ENCODE data around the gene KATNB1. TPM values are rescaled to one million over a fixed set of nuclear protein-coding genes. Genes with fewer than 3 reads are reported as not detected.

KATNB1 gene
- total RNA-seq, 1 experiment from 2014 or later: 8.1 TPM

DNA sequence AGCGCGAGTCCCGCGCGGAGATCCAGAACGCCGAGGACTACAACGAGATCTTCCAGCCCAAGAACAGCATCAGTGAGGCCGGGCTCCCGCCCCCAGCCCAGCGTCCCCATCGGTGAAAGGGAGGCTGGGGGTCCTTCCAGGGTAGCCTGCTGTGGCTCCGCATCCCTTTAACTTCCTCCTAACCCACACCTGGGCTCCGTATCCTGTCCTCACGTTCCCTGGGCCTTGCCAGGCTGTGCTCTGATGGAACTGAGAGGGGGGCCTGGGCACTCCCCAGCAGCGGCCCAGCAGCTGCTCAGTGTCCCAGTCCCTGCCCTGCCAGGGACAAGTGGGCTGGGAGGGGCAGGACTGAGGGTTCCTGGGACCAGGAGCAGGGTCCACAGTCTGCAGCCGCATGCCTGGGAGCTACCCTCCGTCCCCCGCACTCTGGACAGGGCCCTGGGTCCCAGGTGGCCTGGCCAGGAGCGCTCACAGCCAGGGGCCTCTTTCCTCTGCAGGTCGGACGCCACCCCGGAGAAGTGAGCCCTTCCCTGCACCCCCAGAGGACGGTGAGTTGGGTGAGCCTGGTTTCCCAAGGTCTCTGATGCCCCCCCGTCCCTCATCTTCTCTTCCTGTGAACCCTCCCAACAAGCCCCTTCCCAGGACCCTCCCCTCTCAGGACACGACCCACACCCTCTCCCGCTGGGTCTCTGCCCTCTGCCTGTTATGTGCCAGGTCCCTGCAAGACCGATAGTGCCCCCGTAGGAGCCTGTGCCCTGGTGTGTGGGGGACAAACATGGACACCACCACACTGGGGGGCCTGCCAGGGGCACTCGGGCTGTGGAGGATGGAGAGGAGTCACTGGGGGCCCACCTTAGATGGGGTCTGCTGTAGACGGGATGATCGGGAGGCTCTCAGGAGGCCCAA lies 18.1 kb downstream of the KATNB1 start:
- no peak for ATAC-seq
- in situ Hi-C loops (cut with HindIII; ENCODE audit: low pct_unique_long_range_greater_than_20kb, low sequenced_read_pairs) (no loop called here), intact Hi-C loops (cut with micrococcal nuclease; ENCODE audit: unreplicated experiment) (loop anchor here (10.0 kb wide), 1 partner anchor 251 kb away; the partner anchor contains the start of genes USB1 and ZNF319)

DNA sequence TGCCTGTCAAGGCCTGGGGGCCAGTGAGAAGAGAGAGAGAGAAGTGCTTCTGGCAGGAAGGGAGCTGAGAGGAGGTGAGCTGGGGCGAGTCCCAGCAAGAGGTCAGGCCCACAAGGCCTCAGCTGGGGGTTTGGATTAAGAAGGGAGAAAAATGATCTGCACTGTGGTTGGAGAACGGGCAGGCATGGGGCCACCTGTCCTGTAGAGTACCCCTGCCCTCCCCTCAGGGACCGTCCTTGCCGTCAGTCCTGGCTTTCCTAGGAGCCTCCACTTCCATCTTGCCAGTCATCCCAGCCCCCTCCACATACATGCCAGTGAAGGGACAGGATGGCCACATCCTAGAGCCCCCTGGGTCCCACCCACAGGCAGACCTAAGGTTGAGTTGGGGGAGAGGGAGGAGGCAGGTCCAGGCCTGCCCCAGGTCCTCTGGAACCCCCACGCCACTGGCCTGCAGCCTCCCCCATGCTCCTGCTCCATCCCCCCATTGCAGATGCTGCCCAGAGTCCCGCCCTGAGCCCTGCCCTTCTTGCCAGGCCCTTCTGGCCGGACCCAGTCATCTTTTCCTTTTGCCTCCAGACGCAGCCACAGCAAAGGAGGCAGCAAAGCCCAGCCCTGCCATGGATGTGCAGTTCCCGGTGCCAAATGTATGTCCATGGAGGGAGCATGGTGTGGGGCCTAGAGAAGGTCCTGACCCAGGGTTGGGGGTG lies 18.9 kb downstream of the KATNB1 start:
- Histone ChIP-seq H3K9me3 (ENCODE audit: control insufficient read depth, insufficient read depth, low read depth, low read length) (no peaks in the 10 kb centered on the region), H3K27me3 (ENCODE audit: control insufficient read depth, insufficient read depth, low read length) (no peaks in the 10 kb centered on the region), H3K4me1 (ENCODE audit: control insufficient read depth, insufficient read depth, low read length) (no peaks in the 10 kb centered on the region), H3K36me3 (ENCODE audit: control insufficient read depth, insufficient read depth, low read length) (no peaks in the 10 kb centered on the region), H3K27ac (ENCODE audit: low read length) (no peak overlapping the region), H3K4me3 (ENCODE audit: low read depth in 2 of 2, low read length in 2 of 2) (no peak overlapping the region)
- TF ChIP-seq, protein P1, sequence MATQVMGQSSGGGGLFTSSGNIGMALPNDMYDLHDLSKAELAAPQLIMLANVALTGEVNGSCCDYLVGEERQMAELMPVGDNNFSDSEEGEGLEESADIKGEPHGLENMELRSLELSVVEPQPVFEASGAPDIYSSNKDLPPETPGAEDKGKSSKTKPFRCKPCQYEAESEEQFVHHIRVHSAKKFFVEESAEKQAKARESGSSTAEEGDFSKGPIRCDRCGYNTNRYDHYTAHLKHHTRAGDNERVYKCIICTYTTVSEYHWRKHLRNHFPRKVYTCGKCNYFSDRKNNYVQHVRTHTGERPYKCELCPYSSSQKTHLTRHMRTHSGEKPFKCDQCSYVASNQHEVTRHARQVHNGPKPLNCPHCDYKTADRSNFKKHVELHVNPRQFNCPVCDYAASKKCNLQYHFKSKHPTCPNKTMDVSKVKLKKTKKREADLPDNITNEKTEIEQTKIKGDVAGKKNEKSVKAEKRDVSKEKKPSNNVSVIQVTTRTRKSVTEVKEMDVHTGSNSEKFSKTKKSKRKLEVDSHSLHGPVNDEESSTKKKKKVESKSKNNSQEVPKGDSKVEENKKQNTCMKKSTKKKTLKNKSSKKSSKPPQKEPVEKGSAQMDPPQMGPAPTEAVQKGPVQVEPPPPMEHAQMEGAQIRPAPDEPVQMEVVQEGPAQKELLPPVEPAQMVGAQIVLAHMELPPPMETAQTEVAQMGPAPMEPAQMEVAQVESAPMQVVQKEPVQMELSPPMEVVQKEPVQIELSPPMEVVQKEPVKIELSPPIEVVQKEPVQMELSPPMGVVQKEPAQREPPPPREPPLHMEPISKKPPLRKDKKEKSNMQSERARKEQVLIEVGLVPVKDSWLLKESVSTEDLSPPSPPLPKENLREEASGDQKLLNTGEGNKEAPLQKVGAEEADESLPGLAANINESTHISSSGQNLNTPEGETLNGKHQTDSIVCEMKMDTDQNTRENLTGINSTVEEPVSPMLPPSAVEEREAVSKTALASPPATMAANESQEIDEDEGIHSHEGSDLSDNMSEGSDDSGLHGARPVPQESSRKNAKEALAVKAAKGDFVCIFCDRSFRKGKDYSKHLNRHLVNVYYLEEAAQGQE (IDR thresholded peaks at IDR 0.05; ENCODE audit: insufficient read depth in 1 of 2, low read depth in 2 of 2, low read length in 1 of 2): no peak
- TF ChIP-seq, protein P2, sequence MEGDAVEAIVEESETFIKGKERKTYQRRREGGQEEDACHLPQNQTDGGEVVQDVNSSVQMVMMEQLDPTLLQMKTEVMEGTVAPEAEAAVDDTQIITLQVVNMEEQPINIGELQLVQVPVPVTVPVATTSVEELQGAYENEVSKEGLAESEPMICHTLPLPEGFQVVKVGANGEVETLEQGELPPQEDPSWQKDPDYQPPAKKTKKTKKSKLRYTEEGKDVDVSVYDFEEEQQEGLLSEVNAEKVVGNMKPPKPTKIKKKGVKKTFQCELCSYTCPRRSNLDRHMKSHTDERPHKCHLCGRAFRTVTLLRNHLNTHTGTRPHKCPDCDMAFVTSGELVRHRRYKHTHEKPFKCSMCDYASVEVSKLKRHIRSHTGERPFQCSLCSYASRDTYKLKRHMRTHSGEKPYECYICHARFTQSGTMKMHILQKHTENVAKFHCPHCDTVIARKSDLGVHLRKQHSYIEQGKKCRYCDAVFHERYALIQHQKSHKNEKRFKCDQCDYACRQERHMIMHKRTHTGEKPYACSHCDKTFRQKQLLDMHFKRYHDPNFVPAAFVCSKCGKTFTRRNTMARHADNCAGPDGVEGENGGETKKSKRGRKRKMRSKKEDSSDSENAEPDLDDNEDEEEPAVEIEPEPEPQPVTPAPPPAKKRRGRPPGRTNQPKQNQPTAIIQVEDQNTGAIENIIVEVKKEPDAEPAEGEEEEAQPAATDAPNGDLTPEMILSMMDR (IDR thresholded peaks at IDR 0.05): no peak
- TF ChIP-seq TCF7L2 (IDR thresholded peaks at IDR 0.05; ENCODE audit: low read depth, low read length) (no peak), POLR2AphosphoS5 (IDR thresholded peaks at IDR 0.05; ENCODE audit: low read depth, low read length) (no peak), SIN3A (IDR thresholded peaks at IDR 0.05; ENCODE audit: borderline replicate concordance, insufficient read depth, low read depth, low read length) (no peak)
- ATAC-seq (no peak), DNase-seq (ENCODE audit: low read depth, low spot score) (no peak)
- no TSS peak for BruUV-seq (replicated peaks)
- CTCF ChIA-PET: no interaction called here
- in situ Hi-C loops (cut with HindIII; ENCODE audit: low pct_unique_long_range_greater_than_20kb, low sequenced_read_pairs) (no loop called here), intact Hi-C loops (cut with micrococcal nuclease; ENCODE audit: unreplicated experiment) (loop anchor here (10.0 kb wide), 1 partner anchor 250 kb away; the partner anchor contains the start of genes USB1 and ZNF319)
- POLR2A ChIA-PET: no interaction called here

More for the DNA sequence above, 18.1 kb downstream of the KATNB1 start:
- Histone ChIP-seq H3K27me3 (ENCODE audit: control insufficient read depth, insufficient read depth, low read length) (no peaks in the 10 kb centered on the region), H3K27ac (ENCODE audit: low read length) (no peak overlapping the region), H3K4me3 (ENCODE audit: low read depth in 2 of 2, low read length in 2 of 2) (no peak overlapping the region), H3K4me1 (ENCODE audit: control insufficient read depth, insufficient read depth, low read length) (no peaks in the 10 kb centered on the region), H3K36me3 (ENCODE audit: control insufficient read depth, insufficient read depth, low read length) (no peaks in the 10 kb centered on the region), H3K9me3 (ENCODE audit: control insufficient read depth, insufficient read depth, low read depth, low read length) (no peaks in the 10 kb centered on the region)
- POLR2A ChIA-PET: no interaction called here
- BruUV-seq (replicated peaks): no TSS peak
- CTCF ChIA-PET: no interaction called here
- no peak for DNase-seq (ENCODE audit: low read depth, low spot score)
- TF ChIP-seq, protein P1 (IDR thresholded peaks at IDR 0.05; ENCODE audit: insufficient read depth in 1 of 2, low read depth in 2 of 2, low read length in 1 of 2): no peak
- TF ChIP-seq SIN3A (IDR thresholded peaks at IDR 0.05; ENCODE audit: borderline replicate concordance, insufficient read depth, low read depth, low read length) (no peak), TCF7L2 (IDR thresholded peaks at IDR 0.05; ENCODE audit: low read depth, low read length) (no peak), POLR2AphosphoS5 (IDR thresholded peaks at IDR 0.05; ENCODE audit: low read depth, low read length) (no peak)
- TF ChIP-seq, protein P2 (IDR thresholded peaks at IDR 0.05): no peak
